Stimulated activated CD4-positive, alpha-beta T cell treated with anti-CD3 and anti-CD28 coated beads, Interleukin-4, amount 100 ng/mL, for 24 hours (primary cell): ENCODE measurements around the gene BLTP3B.

Experiments used
- DNase-seq: peaks from one replicate; pipeline ENCODE4 v3.0.0-alpha.2; 2020

Gene BLTP3B

DNA sequence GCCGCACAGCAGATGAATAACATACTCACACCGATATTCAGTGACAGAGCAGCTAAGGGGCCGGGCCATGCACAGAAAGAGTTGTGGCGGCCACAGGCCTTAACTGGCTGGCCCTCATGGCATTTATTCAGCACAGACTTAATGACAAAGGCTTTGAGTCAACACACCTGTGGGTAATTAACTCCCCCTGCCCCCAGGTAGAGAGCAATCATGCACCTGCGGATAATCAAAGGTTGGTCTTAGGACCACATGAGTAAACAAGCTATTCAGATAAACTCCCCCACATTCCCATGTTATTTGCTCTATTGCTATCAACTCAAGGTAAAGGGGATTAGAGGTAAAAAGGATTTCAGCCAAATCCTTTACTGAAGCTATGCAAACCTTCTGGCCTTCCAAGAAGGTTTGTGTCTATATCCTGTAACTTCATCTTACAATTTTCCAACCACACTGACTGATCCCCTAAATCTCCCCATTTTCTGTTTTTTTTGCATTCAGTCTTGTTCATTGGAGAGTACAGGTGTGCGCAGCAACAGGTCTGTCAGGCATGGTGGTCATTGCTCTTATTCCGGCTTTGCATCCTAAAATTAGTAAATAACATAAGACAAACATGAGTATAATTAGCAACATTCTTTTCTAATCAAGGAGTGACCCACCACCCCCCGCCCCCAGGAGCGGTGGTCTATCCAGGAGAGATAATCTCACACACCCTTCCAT, 16.9 kb upstream of the BLTP3B start:
- no peak for DNase-seq

DNA sequence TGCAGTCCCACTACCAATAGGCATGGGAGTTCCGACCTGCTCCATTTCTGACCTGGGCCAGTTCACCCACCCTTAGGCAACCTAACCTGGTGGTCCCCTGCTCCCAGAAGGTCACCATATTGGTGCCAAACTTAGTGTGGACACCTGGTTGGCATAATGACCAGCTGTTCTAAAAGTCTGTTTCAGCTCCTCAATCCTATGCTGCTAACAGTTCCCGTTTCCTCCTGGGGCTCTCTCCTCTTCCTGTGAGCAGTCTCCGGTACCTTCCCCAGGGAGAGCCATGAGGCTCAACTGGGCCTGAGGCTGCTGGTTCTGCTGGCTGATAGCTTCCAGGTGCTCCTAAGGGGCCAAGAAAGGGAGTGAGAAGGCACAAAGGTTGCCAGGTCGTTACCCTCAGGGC, 15.9 kb upstream of the BLTP3B start:
- no peak for DNase-seq

DNA sequence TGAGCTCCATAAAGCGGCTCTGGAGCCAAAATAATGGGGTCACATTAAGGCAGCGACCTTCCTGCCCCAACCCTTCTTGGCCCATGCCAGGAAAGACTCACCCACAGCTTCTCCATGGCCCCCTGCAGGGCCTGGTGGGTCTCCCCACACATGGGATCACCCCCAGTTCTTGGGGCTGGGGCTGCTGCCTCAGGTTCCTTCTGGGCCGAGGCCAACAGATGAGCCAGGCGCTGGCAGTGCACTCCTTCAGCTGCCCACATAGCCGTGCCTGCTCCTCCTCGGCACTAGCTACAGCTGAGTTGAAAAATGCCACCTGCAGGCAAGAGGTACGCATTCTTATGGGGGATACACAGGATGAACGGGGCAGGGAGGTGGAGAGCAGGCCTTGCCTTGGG, 14.8 kb upstream of the BLTP3B start:
- no peak for DNase-seq

DNA sequence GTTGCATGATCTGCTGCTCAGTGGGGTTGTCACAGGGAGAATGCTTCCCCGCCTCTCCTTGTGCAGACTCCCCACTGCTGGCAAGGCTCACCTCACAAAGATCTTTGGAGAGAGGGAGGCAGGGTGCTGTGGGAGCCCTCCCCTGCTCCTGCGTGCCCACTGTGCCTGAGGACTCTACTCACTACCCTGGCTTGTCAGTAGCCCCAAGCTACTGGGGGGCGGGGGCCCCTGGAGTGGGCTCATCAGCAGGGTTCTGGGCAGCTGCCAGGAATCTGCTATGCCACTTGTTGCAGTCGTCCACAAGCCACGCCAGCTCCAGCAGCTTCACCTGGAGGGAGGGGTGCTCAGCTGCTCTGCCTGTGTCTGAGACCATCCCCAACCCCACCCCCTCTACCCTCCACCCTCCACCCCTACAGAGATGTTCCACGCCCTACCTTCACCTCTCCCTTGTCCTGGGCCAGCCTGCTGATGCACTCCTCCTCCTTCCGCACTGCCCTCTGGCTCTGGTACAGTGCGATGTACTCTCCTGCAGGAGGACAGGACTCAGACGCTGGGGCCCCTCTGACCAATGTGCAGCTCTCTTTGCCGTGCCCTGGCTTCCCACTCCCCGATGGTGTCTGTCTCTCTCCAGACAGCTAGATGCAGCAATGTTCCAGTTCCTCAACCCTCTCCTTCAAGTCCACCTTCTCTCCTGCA, 14.2 kb upstream of the BLTP3B start:
- DNase-seq = no peak

DNA sequence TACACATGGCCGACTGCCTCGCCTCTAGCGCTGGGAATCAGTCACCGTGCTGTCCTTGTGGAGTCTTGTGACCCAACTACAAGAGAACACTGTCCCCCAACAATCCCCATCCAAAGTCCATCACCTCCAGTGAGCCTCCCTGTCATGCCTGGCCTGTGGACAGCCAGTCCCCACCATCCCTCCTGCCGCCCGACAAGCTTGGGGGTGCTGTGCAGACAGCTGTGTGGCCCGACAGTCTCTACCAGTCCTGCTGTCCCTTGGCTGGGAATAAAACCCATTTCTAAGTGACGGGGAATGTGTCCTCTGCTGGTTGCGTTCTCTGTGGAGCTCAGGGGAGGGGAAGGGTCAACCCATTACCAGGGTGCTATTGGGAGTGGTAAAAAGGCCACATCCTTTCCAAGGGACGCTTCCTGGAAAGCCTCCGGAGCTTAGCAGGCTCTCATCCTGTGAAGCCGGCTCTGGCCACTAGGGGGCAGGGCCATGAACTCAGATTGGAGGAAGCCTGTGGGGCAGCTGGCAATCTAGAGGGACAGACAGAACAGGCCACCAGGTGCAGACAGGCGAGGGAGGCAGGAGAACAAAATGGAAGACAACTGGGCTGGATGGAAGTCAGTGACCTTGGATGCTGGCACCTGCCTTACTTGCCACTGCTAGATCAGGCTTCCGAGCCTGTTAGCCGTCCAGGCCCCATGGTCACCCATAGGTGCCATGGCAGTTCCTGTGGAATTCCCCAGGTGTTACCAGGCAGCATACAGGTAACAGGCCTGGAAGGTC, 12.0 kb upstream of the BLTP3B start:
- DNase-seq = peak; percentile 78

DNA sequence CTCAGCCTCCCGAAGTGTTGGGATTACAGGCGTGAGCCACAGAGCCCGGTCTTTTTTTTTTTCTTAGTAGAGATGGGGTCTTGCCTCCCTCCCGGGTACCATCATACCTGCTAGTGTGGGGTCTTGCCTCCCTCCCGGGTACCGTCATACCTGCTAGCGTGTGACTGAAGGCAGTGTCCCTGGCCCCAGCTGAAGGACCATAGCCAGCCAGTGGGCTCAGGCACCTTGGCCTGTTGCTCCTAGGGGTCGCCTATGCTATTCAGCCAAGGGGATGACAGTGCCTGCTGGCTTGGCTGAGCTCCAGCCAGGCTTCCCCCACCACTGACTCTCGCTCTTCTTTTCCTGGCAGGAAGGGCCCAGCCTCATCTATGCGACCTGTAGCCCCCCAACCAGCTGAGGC, 10.5 kb upstream of the BLTP3B start:
- DNase-seq = no peak

DNA sequence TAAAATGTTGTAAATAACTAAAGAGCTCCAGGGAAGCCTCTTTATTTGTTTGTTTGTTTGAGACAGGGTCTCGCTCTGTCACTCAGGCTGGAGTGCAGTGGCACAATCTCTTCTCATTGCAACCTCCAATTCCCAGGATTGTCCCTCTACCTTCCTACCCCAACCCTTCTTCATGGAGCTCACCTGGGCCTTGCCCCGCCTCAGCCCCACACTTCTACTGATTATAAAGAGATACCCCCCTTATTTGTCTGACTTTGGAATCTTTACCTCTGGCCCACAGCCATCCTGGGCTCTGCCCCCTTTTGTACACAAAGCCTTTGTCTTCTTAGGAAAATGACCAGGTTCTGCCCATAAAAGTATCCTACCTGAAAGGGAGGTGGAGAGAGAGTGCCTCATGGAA, 9.1 kb upstream of the BLTP3B start:
- DNase-seq = no peak

DNA sequence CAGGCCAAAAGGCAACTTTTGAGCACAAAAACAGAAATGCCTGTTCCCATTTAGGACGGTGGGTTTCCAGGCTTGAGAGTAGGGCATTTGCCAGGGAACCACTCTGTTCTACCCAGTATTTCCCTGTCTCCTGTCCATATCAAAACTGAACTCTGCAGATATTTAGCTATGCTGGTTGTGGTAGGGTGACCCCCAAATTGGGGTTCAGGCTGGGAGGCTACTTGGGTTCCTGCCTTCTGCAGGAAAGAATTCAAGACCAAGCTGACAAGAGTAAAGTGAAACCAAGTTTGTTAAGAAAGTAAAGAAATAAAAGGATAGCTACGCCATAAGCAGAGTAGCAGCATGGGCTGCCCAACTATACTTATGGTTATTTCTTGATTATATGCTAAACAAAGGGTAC, 3.6 kb upstream of the BLTP3B start:
- no peak for DNase-seq

DNA sequence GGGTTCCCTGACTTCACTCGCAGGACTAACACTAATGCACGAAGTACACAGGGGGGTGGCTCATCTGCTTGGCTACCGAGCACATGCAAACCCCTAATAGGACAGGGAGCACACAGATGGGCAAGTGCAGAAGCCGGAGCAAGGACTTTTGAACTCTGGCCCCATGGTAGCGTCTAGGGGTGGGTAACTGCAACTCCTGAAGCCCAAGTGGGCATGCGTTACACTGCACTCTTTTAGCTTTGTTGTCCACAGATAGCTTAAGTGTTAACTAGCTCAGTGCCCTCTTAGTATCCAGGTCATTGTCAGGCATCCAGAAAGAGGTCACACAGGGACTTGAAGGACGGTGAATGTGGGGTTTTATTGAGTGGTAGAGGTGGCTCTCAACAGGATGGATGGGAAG, 3.0 kb upstream of the BLTP3B start:
- no peak for DNase-seq

DNA sequence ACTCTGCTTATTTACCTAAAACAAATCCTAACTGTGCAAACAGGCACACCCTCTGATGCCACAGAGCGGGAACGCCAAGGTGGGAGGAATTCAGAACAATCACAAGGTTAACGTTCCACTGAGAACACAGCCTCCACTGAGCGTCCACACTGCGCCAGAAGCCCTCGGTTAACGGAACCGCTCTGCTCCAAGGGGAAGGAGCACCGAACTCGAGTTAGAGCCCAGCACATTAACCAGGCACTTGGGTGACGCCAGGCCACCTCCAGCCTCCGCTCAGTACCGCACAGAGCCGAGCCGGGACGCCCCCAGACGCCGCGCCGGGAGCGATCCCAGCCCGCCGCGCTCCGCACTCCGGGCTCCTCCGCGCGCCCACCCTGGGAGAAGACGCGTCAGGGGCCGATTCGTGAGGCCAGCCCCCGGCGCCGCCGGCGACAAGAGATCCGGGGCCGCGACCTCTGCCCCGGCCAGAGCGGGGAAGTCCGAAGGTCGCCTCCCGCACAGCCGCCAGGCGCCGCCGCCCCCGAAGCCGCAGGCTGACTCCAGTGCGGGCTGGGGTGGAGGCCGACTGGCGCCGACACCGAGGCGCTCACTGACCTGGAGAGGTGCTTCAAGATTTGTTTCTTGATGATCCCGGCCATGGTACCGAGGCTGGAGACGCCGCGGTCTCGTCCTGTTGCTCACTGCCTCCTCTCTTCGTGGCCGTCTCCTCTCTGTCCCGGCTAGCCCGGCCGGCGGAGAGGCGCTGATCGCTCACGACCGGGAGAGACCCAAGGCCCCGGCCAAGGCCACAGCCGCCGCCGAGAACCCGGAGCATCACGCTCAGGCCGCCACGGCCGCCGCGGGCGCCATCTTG, 450 bp downstream of the BLTP3B start:
- peak; percentile 47 for DNase-seq

DNA sequence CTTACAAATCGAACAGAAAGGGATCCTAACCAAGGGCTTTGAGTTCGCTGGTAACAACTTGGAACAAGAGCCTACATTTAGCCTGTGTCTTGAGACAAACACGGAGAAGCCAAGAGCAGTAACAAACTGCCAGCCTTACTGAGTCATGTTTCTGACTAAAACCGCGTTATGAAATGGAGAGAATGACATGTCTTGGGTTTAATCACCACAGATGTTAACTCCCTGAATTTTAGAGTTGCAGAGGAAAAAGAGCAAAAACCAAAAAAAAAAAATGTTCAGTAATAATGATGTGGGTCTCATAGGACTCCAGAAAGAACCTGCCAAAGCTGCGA, 1.0 kb downstream of the BLTP3B start:
- peak; percentile 53 for DNase-seq

DNA sequence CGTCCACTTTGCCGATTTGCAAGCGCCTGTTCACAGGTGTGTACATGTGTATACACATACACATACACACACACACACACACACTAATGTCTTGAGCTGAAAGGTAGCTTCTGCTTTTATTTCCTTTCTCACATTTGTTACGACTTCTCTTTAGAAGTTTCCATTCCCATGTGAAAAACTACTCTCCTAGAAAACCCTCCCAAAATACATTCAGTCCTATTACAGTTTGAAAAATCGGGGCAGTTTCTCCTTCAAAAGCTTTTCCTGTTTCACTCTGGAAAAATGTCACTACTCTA, 3.9 kb downstream of the BLTP3B start:
- DNase-seq = no peak

DNA sequence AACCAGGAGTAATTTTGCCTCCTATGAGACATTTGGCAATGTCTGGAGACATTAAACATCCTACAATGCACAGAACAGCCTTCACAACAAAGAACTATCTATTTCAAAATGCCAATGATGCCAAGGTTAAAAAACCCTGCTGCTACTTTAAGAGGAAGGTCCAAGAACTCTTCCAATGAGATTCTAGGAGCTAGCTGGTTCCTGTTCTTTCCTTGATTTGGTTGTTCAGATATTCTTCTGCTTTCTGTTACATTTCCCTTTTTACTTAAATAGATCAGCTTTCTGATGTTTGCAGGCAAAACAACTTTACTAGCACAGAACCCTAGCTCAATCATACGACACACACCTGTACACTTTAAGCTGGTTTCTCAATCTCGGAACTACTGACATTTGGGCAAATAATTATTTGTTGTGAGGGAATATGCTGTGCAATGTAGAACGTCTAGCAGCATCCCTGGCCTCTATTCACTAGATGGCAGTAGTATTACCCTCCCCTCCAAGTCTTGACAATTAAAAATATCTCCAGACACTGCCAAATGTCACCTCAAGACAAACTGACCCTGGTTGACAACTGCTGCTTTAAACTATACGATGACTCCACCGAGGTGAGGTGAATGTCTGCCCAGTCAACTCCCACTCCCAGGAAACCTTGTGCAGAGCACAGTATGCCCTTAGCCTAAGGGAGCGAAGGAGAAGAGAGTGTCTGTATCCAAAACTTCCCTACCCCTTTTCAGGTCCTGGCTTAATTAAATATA, 4.4 kb downstream of the BLTP3B start:
- no peak for DNase-seq

DNA sequence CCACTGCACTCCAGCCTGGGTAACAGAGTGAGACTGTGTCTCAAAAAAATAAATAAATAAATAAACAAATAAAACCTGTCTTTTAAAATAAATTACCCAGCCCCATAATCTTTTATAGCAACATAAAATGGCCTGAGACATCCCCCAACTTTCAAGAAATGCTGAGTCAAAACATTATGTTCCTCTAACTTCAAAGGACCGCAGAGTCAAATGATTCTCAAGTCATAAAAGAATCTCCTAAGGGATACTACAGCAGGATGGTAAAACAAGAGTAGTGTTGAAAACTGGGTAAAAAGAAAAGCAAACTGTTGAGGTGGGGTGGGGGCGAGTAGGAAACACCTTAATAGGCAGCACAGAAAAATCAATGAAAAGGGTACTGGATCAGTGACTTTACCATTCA, 9.5 kb downstream of the BLTP3B start:
- DNase-seq = no peak

DNA sequence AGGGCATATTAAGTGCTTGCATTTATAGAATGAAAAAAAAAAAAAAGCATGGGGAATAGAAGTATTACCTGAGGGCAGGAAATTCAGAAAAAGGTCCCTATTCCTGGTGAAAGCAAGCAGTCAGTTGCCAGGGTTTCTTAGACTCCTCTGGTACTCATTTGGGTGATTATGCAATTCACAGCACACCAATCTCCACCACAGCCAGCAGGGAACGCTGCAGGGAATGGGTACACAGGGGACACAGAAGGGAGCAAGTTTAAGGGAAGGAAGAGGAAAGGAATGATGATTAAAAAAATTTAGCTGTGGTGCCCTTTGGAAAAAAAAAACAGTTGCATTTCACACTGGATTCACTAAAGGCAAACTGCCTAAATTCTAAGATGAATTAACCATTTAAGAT, 14.2 kb downstream of the BLTP3B start:
- DNase-seq = no peak

DNA sequence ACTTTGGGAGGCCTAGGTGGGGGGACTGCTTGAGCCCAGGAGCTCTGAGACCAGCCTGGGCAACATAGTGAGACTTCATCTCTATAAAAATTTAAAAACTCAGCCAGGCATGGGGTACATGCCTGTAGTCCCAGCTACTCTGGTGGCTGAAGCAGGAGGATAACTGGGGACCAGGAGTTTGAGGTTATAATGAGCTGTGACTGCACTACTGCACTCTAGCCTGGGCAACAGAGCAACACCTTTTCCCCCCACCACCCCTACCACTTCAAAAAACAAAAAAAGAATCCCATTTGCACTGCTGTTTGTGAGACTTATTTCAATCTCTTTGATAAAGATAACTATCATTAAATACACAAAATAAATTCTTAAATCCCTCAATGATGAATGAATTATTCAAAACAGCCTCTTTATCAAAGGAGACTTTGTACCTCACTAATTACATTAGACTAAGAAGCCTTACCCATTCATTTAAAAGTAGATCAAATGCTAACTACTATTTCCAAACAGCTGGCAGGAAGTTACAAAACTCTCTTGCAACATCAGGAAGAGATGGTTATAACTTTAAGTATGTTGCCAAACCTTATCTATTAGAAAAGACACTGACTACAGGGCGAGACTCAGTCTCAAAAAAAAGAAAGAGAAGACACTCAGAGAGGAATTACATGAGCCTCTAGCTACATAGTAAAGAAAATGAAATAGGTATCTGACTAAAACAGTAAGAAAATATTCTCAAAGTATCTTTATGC, 14.7 kb downstream of the BLTP3B start:
- no peak for DNase-seq

DNA sequence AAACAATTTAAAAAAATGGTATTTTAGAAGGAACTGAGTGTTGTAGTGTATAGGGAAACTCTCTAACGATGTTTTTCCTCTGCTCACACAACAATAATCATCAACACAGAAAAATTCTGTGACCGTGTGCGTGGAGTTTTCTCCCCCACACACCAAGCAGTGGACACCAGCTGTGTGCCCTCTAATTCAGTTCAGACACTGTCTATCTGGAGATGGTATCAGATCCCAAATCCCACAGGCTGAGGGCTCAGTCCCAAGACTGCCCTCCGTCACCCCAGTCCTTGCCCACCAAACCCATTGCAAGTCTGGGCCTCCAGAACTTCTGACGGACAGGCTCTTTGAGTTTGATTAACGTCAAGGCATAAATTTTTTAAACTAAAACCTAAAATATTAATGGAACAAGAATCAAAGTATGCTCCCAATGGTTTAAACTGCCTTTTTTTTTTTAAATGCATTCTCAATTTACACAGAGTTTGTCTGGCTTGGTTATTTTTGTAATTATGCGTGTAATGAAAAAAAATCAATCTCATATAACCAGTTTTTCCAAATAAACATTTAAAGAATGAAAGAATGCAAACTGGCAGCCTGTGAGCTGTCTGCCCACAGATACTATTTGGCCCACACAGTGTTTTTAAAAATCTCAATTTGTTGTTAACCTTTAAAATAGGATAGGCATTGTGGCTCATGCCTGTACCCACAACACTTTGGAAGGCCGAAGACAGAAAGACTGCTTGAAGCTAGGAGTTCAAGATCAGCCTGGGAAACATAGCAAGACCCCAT, 19.2 kb downstream of the BLTP3B start:
- DNase-seq = no peak

DNA sequence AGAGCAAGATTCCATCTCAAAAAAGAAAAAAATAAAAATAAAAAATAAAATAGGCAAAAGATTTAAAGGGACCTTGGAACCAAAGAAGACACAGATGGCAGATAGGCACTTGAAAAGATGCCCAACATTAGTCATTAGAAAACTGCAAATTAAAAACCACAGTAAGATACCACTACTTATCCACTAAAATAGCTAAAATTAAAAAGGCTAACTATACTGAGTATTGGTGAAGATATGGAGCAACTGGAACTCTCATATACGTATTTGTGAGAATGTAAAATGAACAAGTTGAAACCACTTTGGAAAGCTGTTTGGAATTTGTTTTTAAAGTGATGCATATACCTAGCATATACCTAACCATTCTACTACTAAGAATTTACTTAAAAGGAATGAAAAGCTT, 22.3 kb downstream of the BLTP3B start:
- DNase-seq = no peak

DNA sequence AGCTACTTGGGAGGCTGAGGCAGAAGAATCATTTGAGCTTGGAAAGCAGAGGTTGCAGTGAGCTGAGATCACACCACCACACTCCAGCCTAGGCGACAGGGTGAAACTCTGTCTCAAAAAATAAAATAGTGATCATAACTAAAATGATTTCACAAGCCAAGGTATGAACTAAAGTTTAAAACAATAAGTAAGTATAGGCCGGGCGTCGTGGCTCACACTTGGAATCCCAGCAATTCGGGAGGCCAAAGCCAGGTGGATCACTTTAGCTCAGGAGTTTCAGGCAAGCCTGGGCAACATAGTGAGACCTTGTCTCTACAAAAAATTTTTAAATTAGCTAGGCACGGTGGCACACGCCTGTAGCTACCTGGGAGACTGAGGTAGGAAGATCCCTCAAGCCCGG, 27.4 kb downstream of the BLTP3B start:
- no peak for DNase-seq

DNA sequence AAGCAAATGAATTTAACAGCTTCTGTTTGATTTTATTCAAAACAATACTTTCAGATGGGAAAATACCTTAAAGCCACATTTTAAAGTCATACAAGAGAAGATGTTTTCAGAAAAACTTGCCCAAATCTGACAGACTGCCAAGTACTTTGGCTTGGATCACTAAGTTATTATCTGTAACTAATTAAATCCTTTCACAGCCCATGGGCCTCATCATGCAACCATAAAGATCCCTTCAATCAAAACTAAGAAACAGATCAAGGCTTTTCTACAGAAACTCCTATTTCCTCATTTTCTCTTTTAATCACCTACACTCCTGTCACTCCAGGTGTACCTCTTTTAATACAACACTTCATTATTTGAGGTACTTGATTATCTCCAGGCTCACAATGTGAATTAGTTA, 28.1 kb downstream of the BLTP3B start:
- no peak for DNase-seq

DNA sequence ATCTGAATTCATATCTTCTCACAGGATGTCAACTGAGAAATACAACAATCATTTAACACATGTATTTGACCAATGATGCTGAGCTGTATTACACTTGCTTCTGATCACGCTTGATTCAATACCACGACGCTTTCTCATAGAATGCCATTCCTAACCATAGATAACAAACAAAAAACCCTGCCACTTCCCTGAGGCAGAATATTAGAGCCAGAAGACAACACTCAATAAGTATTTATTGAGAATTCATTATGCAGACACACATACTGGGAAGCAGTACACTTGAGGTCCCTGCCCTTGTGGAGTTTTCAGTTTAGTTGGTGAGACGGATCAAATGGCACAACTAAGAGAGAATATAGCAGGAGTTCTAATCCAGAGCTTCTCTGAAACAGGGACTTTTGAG, 32.4 kb downstream of the BLTP3B start:
- no peak for DNase-seq
